Hepatocyte (in vitro differentiated cells): ENCODE data around the gene GATAD2A.

Experiments
- EZH2phosphoT487 ChIP-seq: fragments of 200-600 bp; sonication (generic); IDR thresholded peaks from one replicate; pipeline ENCODE4 v1.6.1; 2018; ENCODE audit warnings: antibody characterized with exemption, mild to moderate bottlenecking, low read depth, moderate library complexity; ENCODE audit not compliant: unreplicated experiment, severe bottlenecking
- TF ChIP-seq, protein P1 (sequence below): fragments of 200-600 bp; sonication (generic); IDR thresholded peaks from 2 replicates; pipeline ENCODE4 v1.5.1; 2016; ENCODE audit warnings: antibody characterized with exemption, mild to moderate bottlenecking; ENCODE audit not compliant: poor library complexity

DNA sequence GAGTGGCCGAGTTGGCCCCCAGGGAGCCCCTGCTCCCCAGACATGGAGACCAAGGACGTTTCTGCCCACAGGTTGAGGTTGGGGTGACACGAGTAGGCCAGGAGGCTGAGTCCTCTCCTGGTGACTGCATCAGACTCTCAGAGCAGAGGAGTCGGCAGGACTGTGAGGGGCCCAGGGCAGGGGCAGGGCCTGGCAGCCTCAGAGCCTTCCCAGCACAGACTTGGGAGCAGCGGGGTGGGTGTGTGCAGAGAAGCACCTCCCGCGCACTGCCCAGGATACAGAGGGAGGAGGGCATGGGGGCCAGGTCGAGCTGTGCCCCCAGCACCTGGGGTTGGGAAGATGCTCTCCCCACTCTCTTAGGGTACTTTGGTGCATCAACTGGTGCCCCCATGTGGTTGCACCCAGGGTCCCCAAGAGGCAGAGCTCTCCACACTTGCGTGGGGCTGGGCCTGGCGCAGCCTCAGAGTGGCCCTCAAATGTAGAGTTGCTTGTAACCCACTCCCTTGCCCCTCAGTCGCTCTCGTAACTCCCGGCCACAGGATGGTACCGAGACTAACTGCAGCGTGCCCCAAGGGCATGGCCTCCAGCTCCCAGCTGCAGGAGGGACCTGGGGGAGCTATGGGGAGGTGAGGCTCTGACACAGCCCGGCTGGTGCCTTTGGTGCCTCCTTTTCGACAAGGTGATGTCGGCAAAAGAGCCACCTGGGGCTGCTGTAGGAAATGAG, 94.0 kb downstream of the GATAD2A start:
- TF ChIP-seq, protein P1, sequence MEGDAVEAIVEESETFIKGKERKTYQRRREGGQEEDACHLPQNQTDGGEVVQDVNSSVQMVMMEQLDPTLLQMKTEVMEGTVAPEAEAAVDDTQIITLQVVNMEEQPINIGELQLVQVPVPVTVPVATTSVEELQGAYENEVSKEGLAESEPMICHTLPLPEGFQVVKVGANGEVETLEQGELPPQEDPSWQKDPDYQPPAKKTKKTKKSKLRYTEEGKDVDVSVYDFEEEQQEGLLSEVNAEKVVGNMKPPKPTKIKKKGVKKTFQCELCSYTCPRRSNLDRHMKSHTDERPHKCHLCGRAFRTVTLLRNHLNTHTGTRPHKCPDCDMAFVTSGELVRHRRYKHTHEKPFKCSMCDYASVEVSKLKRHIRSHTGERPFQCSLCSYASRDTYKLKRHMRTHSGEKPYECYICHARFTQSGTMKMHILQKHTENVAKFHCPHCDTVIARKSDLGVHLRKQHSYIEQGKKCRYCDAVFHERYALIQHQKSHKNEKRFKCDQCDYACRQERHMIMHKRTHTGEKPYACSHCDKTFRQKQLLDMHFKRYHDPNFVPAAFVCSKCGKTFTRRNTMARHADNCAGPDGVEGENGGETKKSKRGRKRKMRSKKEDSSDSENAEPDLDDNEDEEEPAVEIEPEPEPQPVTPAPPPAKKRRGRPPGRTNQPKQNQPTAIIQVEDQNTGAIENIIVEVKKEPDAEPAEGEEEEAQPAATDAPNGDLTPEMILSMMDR, result no peak
- TF ChIP-seq EZH2phosphoT487, result no peak
